ENCODE measurements around the gene EIF2B2. TPM values are rescaled to one million over a fixed set of nuclear protein-coding genes. Genes with fewer than 3 reads are reported as not detected.

The EIF2B2 gene
- 51.7 TPM for total RNA-seq

DNA sequence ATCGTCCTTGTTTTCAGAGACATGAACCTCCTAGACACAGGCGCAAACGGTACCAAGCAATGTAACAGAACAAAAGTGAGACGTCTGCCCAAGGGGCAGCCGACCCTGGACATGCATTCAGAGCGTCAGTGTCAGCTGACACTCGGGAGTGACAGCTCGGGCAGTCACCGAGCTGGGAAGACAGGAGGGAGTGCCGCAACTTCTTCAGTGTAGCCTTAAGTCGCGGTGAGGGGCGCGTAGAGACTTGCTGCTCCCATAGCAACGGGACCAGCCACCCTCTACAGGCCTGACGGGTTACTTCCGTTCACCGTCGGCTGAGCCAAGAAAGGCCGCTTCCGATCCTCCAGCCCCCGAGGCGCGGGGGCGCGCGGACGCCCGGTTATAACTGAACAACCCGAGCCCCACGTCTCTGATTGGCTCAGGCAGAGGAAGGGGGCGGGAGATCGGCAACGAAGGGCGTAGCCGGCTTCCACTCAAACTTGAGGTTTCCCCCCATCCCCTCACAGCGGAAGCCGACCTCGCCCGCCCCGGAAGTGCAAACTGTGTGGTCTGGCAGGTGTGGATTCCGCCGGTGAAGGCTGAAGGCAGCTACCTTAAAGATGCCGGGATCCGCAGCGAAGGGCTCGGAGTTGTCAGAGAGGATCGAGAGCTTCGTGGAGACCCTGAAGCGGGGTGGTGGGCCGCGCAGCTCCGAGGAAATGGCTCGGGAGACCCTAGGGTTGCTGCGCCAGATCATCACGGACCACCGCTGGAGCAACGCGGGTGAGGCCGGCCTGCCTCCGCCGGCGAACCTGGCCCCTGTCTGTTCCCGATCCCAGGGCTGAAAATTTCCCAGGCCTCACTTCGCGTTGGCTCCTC, at the start of gene EIF2B2:
Gene EIF2B2 (plus strand): TSS at position 530 of the 858 bp plus-strand sequence. CDS start 70 bp downstream, at position 600.
- peak; percentile 97 for DNase-seq (ENCODE audit: low spot score)

GRCh38 chr14:74953686-74954085, 49.0 kb upstream of the EIF2B2 start:
- no peak for DNase-seq (ENCODE audit: low spot score)

- no peak for DNase-seq (ENCODE audit: low spot score)
These were observed 48.3 kb upstream of the EIF2B2 start for GRCh38 chr14:74954232-74954946.

- no peak for DNase-seq (ENCODE audit: low spot score)
These were observed 47.8 kb upstream of the EIF2B2 start for GRCh38 chr14:74954947-74955228.

DNA sequence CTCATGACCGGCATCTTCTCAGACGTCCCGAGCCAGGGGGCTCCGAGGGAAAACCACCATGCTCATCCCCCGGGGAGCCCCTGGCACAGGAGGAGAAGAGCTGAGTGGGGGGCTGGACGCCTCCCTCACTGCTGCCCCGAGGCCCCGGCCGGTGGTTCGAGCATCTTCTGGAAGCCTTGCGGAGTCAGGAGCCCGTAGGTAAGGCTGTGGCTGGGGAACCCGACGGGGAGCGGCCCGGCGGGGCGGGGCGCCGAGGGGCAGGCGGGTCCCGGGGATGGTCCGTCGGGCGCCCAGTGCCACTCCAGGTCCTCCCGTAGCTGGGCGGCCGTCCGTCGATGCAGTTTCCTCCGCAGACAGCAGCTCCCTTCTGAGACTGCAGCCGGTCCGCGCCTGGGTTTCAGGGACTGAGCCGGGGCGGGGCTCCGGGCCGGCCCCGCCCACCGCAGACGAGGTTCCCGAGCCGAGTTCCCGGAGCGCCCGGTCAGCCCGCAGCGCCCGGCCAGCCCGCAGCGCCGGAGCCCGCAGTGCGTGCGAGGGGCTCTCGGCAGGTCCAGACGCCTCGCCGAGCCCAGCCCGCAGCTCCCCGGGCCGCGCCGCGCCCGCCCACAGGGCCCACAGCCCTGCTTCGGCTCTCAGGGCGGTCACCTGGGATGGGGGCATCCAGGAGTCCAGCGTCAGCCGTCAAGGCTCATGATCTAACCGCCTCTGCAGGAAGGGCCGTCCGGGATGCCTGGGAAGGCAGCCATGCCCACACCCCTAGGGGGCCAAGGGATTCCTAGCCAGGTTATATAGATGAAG, 47.3 kb upstream of the EIF2B2 start, which contains the start of gene PGF:
Gene PGF (minus strand): TSS at position 369 of the 798 bp plus-strand sequence. CDS start 355 bp downstream, at position 14.
- DNase-seq (ENCODE audit: low spot score): peak; percentile 62

- no peak for DNase-seq (ENCODE audit: low spot score)
These were observed 46.8 kb upstream of the EIF2B2 start for GRCh38 chr14:74956027-74956279.

DNA sequence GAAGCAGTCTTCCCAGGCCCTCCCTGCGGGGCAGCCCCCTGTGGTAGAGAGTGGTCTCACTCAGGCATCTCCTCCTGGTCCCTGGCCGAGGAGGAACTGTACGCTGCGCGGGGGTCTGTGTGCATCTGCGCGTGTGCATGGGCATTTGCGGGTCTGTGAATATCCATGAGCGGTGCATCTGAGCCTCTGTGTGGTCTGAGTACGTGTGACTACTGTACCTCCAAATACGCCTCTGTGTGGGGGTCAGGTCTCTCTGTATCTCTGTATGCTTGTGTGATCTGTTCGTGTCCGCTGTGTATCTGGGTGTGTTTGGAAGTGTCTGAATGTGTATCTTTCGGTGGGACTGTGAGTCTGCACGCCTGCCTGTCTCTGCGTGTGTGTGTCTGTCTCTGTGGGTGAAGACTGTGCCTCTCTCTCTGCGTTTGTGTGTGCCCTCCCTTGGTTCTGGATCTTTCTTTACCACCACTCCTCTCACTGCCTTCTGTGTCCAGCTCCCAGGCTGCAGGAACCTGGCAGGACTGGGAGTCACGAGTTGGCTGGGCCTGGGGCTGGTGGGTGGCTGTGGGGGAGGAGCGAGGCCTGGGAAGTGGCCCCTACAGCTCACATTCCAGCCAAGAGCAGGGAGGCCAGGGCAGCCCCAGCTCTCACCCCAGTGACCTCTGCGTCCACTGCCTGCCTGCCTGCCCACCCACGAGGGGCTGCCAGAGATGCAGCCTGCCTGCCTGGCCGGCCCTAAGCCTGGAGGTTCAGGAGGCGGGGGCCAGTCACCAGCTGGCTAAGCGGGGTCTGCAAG, 46.2 kb upstream of the EIF2B2 start:
- DNase-seq (ENCODE audit: low spot score): no peak

DNA sequence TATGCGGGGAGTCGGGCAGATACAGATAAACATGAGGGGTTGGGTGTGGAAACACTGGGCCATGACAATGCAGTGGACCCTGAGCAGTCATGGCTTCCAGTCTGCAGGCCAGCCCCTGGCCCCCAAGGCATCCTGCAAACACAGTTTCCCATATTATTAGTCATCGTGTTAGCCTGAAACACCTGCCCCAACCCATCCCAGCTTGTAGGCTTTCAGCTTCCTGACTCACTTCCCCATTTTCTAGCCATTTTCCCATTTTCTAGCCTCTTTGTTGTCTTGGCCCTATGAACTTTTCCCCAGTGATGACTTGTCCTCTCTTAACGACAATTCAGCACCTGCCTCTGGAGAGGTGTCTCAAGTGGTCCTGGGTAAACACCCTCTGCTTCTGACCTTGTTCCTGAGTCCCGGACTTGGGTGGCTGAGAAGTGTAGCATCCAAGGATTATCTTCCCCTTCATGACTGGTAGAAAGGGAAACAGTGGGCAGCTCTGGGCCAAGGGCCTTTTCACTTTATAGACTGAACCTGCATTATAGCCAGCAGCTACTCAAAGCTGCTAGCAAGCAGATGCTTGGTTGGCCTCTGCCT, 43.0 kb upstream of the EIF2B2 start:
- DNase-seq (ENCODE audit: low spot score): no peak

DNA sequence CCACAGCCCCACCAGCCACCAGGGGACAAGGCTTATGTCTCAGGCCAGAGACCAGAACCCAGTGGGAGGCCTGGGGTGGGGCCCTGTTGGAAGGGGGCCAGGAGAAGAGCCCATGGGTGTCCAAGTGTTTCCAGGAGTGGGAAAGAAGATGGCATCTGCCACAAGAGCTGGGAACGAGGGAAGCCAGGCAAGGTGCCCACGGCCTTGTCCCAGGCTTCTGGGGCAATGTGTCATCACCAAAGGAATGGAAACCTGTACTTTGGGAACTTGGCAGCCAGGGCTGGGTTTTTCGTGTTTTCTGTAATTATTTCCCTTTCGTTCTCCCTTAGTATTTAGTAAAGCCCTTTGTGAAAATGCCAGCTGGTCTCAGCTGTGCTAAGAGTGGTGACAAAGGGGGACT, 42.0 kb upstream of the EIF2B2 start:
- DNase-seq (ENCODE audit: low spot score): no peak

- DNase-seq (ENCODE audit: low spot score): no peak
These were observed 41.3 kb upstream of the EIF2B2 start for GRCh38 chr14:74961238-74961911.

DNA sequence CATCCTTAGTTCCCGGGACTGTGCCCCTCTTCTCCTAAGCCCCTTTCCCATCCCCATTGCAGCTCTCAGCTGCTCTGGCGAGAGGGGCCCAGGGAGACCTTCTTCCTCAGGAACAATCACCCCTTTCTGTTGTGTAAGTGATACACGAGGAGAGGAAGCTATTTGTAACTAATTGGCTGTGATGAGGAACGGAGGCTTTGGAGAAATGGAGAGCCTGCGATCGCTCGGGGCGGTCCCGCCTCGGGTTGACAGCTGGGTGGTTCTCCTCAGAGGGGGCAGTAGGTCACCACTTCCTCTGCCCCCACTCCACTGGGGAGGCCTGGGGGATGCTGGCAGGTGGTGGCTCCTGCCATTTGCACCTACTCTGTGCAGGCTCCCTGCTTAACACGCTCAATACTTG, 40.7 kb upstream of the EIF2B2 start:
- DNase-seq (ENCODE audit: low spot score): no peak

DNA sequence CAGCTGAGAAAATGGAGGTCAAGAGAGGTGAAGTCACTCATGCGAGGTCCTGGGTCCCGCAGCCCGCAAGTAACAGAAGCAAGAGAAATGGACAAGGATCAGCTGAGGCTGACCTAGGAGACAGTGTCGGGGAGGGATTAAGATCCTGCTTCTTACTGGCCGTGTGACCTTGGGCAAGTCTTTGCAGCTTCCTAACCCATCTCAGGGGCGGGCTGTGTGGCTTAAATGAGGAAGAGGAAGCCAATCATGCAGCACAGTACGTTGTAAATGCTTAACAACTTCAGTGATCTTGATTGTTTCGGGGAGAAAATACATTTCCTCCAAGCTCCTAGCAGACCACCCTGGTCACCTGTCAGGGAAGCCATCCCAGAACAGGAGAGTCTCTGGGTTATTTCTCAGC, 40.2 kb upstream of the EIF2B2 start:
- no peak for DNase-seq (ENCODE audit: low spot score)

- no peak for DNase-seq (ENCODE audit: low spot score)
These were observed 39.5 kb upstream of the EIF2B2 start for GRCh38 chr14:74963178-74963704.

- DNase-seq (ENCODE audit: low spot score): no peak
These were observed 38.9 kb upstream of the EIF2B2 start for GRCh38 chr14:74963705-74964271.

DNA sequence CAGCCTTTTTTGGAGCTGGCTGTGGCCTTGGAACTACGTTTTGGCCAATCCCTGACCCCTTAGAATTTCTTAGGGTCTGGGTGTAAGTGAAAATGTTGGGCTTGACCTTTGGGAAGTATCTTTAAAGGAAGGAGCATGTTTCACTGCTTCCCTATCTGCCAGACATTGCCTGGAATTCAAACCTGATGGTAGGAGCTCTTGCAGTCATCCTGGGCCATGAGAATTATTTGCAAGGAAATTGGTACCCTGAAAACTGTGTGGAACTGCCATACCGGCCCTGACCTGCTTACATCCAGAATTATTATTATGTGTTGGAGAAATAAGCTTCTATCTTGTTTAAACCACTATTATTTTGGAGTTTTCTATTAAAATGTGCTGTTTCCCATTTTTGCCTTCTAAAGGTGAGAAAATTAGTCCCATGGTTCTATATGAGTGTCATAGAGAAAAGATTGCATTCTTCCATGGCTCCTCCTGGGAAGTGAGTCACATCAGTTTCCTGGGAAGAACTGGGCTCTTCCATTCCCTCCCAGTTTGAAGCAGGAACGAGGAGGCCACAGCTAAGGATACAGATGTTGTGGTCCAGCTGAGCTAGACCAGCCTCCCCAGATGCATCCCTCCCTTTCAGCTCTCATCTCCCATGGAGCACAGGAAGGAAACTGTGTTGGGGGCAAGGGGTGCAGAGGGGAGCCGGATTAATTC, 37.8 kb upstream of the EIF2B2 start:
- DNase-seq (ENCODE audit: low spot score): no peak

GRCh38 chr14:74965486-74966153, 37.1 kb upstream of the EIF2B2 start:
- DNase-seq (ENCODE audit: low spot score): no peak

DNA sequence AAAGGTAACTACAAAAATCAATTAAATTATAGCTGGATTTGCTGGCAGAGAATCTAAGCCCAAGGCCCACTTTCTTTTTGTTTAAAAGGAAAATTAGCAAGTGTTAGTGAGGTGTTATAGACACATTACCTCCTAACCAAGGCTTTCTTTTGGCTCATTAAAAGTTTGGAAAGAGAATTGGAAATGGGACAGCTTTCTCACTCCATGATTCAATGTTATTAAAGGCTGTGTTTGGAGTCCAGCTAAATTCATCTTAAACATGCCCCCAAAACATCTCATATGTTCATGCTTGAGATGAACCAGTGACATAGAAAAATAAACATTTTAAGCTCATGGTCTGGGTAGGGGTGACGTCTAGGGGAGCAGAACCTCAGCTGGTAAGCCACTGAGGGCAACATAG, 33.9 kb upstream of the EIF2B2 start:
- DNase-seq (ENCODE audit: low spot score): no peak

- DNase-seq (ENCODE audit: low spot score): peak; percentile 41
These were observed 29.6 kb upstream of the EIF2B2 start for GRCh38 chr14:74973003-74973653.

Data from mucosa of gallbladder (tissue), 1 donor.